GM18507 (cell line): ENCODE data around the gene RGS6.
A peak's percentile ranks its signal among the peaks of the same experiment; 100 is the strongest.

Experiments used
- DNase-seq: peaks from one replicate; pipeline ENCODE4 v3.0.0; 2011; ENCODE audit warnings: low read depth; ENCODE audit not compliant: insufficient read length; ENCODE audit errors: extremely low spot score
- FAIRE-seq: peaks from 2 replicates; lab custom pipeline; 2011; peaks lifted over from hg19 to GRCh38; lab: Jason Lieb, UNC

The RGS6 gene

DNA sequence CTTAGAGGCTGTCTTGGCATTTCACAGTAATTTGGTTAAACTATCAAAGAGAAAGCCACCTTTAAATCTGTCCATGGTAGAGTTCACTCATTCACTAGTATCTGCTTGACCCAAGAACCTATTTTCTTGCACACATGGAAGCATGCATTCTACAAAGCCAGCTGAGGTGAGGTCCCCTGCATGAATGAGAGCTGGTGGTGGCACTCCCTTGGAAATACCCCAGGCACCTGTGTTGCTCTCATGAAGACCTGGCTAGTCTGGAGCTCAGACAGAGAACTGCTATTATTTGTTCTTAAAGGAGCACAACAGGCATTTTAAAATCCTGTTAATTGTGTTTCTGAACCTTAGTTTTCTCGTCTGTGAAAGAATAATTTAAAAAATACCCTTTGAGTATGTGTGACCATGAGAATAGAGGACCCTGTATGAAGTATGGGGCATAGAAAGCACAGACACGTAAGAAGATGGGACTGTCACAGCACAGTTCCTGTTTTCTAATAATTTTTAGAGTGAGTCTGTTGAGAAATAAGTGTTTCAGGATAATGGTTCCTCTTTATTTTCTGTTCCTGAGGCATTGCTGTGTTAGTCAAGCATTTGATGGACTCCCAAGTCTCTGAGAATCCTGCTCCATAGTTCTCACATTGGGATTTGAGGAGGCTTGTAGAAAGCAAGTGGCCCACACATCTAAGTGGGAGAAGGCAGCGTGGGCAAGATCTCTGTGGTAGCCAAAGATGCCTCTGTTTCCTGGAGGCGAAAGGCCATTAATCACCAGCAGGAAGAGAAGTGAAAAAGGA lies 10.9 kb downstream of the RGS6 start:
- FAIRE-seq = no peak

DNA sequence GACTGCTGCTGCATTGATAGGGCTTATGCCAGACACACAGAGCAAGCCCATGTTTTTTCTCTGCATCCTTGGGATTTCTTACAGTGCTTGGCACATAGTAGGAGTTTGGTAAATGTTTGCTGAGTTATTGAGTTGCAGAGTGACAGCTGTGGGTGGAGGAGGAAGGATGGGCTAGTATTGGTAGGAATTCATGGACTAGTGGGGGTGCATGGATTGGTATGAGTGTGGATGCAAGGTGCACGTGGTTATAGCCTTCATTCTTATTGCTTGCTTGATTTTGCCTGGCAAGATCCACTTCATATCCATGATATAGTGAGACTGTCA lies 11.4 kb downstream of the RGS6 start:
- no peak for FAIRE-seq

More for the DNA sequence above, 10.9 kb downstream of the RGS6 start:
- DNase-seq = no peak

DNA sequence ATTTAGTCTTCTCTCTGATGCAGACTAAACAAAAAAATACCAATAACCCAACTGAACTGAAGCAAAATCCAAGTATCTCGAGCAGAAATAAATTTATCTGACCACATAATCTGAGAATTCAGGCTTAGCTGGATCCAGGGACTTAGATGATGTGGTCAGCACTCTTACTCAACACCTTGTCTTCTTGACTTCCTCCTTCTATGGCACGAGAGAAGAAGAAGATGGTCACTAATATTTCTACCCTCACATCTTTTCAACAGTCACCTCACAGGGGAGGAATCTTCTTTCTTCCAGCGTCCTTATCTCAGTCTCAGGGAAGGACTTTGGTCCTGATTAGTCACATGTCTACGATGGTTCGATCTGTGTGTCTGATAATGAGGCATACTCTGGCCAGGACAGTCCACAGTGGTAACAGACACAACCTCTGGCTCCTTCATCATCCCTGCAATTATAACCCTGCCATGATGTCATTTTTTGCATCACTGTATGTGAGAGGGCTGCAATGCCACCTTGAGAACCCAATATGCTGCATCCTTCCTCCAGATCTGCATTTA lies 15.8 kb downstream of the RGS6 start:
- FAIRE-seq (no peak), DNase-seq (no peak)

More for the DNA sequence above, 11.4 kb downstream of the RGS6 start:
- no peak for DNase-seq

DNA sequence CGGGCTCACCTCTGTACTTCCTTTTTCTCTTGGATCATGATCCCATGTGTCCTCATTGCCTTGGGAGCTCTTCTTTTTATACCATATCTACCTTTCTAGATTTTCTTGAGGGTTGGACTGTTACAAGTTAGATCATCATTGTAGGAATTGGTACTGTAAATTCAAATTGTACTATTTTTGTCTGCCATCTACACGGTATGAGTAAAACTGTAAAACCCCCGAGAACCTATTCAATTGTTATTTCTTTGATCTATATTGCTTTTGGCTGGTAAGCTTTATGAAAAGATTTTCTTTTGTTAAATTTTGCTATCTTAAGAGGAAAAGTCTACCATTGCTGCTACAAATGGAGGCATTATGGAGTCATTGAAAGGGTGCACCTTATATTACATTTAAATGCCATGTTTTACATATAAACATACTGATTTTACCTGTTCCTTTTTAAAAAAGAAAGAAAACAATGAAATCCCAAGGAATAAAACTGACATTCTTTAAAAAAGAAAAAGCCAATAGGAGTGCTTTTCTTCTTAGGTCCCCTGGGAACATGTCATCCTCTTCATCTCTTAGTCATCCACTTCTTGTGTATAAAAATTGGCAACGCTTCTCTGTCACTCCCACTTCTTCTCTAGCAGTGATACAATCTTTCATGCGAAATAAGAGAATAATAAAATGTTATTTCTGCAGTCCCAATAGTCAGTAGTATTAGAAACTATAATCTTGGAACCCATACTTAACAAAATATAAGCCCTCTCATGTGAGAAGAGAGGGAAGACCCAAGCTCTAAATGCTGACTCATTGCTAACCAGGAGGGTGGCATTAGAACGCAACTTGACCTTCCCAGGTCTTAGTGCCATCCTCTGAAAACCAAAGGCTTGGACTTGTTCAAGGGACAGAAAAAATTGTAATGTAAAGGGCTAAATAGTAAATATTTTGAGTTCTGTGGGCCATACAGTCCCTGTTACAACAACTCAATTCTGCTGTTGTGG lies 20.4 kb downstream of the RGS6 start:
- DNase-seq (no peak), FAIRE-seq (no peak)

DNA sequence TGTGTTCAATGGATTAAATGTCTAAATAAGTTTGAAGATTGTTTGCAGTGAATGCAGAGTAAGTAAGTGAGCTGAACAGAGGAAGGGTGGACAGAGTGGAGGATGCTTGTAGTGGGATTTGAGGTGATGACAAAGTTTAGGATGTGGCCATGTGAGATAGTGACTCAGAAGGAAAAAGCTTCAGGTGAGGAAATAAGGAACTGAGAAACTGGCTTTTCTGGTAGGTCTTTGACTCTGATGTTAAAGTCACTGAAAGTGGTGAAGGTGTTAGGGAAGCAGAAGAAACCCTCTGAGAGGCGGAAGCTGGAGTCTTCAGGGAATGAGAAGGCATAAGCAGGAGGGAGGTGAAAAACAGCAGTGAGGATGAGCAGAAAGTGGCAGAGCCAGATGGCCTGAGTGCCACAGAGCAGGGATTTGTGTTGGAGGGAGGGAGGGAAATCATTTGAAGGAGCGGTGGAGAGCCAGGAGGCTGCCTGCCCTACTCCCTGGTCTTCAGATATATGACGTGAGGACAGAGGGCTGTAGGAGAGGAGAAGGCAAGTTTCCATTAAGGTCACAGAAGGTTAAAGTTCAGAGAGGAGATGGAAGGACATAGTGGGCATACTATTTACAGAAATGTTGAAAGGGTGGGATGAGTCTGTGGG lies 24.8 kb downstream of the RGS6 start:
- DNase-seq = no peak
- peak; percentile 84 for FAIRE-seq

DNA sequence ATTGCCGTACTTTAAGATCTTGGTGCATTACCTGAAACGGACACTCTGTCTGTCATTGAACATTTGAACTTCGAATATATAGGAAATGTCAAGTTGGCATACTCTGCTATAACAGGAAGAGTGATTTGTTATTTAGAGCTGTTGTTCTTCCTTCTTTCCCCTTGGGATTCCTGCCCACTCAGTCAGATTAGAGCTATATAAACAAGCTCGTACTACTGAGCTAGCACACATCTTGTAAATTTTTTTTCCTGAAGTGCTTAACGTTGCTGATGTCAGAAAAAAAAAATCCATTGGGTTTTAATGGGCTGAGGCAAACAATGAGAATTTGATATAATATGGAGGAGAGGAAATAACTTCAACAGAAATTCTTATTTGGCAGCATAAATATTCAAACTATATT lies 26.8 kb downstream of the RGS6 start:
- FAIRE-seq (no peak), DNase-seq (no peak)

DNA sequence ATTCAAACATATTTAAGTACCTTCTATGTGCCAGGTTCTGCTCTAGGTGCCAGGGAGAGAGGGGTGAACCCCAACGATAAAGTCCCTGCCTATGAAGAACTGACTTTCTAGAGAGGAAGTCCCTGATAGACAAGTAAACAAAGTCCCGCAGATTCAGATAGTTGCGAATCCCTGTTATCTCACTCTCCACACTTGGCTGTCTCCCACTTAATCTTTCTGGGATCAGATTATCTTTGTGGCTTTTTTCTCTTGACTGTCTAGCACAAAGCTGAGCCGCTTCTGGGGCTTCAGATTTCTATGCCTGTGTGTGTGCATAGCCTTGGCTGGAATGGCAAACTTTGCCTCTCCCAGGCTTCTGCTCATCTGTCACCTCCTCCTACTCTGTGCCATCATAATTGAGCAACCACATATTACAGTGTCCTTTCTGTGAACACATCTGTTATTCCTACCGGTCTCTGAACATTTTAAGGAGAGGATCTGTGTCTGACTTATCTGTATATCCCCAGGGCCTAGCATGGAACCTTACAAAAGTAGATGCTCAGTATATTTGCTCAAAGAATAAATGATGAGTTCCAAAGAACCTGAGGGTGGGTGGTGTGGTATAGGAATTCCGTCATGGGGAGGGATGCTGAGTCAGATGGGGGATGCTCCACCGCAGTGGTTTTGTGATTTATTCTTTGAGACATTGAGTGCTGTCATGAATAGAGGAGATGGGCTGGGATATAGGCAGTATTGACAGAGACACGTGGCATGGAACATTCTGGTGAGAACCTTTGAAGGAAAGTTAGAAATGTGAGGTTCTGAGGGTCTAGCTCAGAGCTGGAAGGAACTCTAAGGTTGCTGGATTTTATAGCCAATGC lies 28.5 kb downstream of the RGS6 start:
- FAIRE-seq (no peak), DNase-seq (no peak)

DNA sequence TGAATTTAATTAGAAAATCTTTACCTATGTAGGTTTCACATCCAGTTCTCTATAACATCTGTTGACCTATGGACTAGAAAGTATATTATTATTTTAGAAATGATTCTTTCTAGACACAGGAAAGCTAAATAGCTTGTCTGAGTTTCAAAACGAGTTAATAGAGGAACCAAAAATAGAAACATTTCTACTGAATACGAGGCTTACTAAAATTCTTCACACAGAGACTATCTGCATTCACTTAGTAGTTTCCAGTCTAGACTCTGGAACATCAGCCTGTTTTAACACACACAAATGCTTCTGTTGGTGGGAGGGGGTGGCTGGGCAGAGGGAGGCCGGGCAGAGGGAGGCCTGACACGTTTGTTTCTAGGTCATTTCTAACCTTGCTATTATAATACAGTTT lies 29.7 kb downstream of the RGS6 start:
- DNase-seq (no peak), FAIRE-seq (peak; percentile 39)

DNA sequence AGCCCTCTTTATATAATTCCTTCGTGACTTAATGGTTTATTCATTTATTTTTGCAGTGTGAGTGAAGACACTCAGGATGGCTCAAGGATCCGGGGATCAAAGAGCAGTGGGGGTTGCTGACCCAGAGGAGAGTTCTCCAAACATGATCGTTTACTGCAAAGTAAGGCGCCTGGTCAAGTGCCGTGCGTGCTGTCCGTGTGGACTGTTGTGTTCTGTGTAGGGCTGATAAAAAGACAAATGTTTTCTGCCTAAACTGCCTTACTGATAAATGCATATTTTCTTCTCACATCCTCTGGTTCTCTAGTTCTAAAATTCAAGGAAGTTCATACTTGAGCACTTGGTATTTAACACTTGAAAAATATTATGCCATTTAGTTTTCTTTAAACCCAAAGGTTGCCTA lies 32.5 kb downstream of the RGS6 start:
- FAIRE-seq = no peak
- DNase-seq = no peak

DNA sequence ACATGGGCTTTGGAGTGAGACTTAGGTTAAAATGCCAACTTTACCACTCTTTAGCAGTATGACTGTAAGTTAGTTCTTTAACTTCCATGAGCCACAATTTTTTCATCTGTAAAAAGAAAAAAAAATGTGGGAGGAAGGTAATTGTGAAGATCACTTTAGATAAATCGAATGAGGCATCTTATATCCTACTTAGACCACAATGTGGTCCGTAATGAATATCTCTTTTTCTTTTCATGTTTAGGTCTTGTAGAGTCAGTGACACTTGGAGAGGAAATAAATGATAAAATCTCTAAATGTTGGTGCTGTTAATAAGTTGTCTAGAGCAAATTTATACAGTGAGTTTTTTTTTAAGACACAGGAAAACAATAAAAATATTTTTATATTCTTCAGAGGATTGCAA lies 34.3 kb downstream of the RGS6 start:
- no peak for DNase-seq
- FAIRE-seq = no peak

DNA sequence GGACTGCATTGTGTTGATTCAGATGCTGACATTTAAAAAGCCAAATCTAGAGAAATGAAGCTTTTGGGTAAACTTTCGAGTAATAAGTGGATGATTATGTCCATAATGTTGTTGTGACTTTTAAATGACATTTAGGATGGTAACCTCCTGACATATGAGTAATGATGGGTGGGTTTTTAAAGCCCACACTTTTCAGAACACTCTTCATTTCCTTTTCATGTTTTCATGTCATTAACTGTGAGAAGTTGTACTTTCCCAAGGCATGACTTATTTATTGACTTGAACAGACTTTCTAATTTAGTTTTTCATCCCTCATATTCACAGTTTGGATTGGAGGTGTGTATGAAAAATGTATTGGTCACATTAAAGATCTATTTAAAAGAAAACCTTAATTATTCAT lies 35.5 kb downstream of the RGS6 start:
- DNase-seq (no peak), FAIRE-seq (no peak)

DNA sequence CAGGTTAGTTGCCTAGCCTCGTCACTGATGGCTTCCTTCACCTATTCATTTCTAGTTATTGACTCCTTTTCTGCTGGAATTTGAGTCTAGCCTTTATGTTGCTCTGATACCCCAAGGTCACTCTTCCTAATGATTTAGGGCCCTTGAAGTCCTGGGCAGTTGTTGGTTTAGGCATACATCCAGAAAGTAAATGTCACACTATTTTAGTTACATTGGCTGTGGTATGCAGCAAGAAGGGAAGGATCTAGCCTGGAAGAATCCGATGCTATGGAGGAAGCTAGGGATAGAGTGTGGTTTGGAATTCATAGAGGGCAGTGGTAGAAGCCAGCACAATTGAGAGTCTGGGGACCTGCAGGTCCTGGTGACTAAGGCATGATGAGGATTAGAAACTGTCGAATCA lies 38.0 kb downstream of the RGS6 start:
- no peak for FAIRE-seq

DNA sequence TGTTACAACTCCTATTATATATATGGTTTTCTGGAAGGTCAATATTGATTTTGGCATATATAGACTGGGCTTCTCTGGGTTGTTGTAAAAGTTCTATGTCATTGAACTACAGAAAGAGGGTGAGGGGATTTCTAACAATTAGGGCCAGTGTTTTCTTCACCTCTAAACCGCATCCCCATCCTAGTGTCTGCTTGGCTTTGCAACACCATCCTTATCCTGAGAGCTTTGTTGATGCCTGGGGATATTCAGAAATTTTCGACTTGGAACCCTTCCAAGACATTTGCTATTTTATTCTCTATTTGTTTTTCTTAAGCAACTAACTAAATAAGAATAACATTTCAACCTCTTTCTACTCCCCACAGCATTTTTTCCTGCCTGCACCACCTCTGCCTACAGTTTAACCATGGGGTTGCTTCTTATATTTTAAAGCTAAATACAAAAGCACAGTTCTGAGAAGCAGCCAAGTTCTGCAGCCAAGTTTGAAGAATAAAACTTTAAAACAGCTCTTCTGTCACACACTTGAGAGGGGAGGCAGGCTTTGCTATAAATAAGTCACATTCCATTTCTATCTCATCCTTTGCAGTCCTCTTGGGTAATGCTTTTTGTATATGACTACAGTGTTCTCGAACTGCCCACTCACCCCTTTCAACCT lies 53.4 kb downstream of the RGS6 start:
- no peak for DNase-seq

More for the DNA sequence above, 38.0 kb downstream of the RGS6 start:
- no peak for DNase-seq

DNA sequence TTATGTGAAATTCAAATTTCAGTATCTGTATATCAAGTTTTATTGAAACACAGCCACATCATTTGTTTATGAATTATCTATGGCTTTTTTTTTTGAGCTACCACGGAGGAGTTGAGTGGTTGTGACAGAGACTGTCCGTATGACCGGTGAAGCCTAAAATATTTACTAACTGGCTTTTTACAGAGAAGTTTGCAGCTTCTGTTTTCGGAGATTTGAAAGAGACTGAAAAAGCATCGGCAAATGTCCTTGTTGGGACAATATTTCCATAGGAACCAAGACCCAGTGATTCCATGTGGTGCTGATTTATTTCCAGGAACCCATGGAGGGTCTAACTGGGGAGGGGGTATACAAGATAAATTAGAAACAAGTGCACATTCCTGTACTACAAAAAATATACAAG lies 56.2 kb downstream of the RGS6 start:
- FAIRE-seq (no peak), DNase-seq (no peak)

More for the DNA sequence above, 53.4 kb downstream of the RGS6 start:
- no peak for FAIRE-seq

DNA sequence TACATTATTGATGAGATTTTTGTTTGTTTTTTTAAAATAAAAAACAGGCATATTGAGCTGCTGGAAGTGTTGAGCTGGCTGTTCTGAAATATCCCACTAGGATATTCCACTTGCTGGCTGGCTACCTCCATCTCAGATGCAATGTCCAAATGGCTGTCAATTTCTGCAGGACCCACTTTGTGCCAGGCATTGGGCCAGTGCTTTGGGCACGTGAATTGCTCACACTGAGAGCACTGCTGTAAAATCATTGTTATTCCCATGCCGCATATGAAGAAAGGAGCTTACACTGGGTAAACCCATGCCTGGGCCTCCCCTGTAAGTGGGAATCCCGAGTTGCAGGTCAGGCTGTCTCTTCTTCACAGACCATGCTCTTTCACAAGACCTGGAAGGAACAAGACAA lies 56.7 kb downstream of the RGS6 start:
- FAIRE-seq = no peak

DNA sequence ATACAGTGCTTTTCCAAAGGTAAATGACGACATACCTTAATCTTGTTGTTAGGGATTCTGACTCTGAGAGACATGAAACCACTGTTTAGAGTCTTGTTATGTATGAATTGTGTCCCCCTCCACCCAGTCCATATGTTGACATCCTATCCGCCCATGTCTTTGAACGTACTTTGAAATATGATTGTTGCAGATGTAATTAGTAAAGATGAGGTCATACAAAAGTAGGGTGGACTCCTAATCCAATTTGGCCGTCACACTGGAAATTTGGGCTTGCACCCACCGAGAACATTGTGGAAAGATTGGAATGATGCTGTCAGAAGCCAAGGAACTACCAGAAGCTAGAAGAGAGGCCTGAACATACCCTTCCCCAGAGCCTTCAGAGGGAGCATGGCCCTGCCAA lies 62.2 kb downstream of the RGS6 start:
- no peak for FAIRE-seq
- no peak for DNase-seq

More for the DNA sequence above, 56.7 kb downstream of the RGS6 start:
- DNase-seq = no peak

DNA sequence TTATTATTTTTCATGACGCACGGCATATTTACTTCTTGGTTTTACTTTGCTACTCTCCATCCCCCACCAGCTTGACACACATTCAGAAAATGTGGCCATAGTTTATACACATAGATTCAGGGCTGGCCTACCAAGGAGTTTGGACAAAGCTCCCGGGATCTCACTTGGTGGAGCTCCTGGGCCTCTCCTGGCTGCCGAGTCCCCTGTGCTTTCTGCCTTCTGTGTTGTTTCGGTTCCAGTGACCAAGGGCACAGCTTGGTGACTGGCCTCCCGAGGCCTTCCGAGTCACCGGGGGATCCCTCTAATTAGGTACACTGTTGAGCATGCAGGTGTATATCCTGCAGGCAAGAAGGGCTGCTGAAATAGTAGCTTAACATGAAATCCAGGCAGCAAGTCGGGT lies 63.5 kb downstream of the RGS6 start:
- FAIRE-seq (no peak), DNase-seq (no peak)

DNA sequence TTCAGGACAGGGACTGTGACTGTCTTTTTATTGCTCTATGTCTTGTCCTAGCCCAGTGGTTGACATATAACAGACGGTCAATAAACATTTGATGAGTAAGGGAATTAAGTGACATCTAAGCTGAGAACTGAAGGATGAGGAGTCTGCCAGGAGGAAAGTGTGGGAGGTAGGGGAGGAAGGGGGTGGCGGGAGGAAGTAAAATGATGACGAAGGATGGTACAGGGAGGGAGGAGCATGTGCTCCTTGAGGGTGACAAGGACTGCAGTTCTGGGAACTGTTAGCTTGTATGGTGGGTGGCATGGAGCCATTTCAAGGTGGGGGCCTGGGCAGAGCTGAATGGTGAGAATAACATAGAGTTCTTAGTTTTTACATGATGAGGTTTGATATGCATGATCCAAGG lies 64.4 kb downstream of the RGS6 start:
- no peak for DNase-seq
- FAIRE-seq = no peak

DNA sequence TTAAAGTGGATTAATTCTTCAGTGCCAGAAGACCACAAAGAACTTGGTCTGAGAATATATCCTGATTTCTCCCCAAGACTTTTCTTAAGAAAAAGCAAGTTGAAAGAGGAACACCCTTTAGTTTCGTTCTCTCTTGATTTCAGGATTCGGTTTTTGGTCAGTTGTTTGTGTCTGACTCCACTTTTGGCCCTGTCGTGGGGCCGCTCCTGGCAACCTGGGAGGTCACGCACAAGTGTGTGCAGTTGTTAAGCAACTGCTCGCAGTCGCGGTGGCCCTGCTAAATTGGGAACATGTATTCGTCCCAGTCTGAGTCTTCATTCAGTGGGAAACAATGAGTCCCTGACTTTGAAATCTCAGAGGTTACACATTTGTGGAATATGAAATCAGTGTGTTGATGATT lies 68.7 kb downstream of the RGS6 start:
- DNase-seq = no peak
- no peak for FAIRE-seq
